ENCODE data around the gene AFAP1L2. TPM values are rescaled to one million over a fixed set of nuclear protein-coding genes. Genes with fewer than 3 reads are reported as not detected.

AFAP1L2 gene
- total and polyA plus RNA-seq, 7 experiments from 2014 or later = 0.56 to 3.0 (median 1.5) TPM

- ChIA-PET CTCF (interaction anchor here (0.9 to 3.7 kb wide), 13 partner anchors 11 to 825 kb away, joined by 3 to 66 read pairs (median 4); partner anchors contain the start of gene FHIP2A), POLR2A (interaction anchor here (0.7 kb wide), 1 partner anchor 153 kb away, joined by 3 read pairs; no protein-coding TSS in a partner anchor)
- Histone ChIP-seq H3K36me3 (ENCODE audit: control insufficient read depth in 2 of 3, insufficient read depth in 3 of 3, low read length in 3 of 3) (no peaks in the 10 kb centered on the region), H3K4me3 (ENCODE audit: low read length) (peak overlapping the region; percentile 68), H3K4me1 (ENCODE audit: control insufficient read depth in 2 of 2, insufficient read depth in 2 of 2, low read length in 2 of 2) (peaks cover 4 to 5% of the 10 kb centered on the region in 2 donors), H3K9me3 (ENCODE audit: control insufficient read depth in 2 of 3, low read length in 3 of 3) (no peaks in the 10 kb centered on the region), H3K27me3 (ENCODE audit: control insufficient read depth in 2 of 2, insufficient read depth in 2 of 2, low read length in 2 of 2) (no peaks in the 10 kb centered on the region), H3K27ac (ENCODE audit: low read depth, low read length) (no peak overlapping the region)
- H3K9me3 Mint-ChIP-seq = no peaks in the 10 kb centered on the region
- peaks cover 9 to 13% (median 12%) of the 10 kb centered on the region in 7 donors for H3K4me1 Mint-ChIP-seq
- H3K27me3 Mint-ChIP-seq = no peaks in the 10 kb centered on the region
- ATAC-seq = peak; percentile 80
- peak; percentile 25 to 59 (median 54) for DNase-seq
- H3K4me3 Mint-ChIP-seq = peak overlapping the region; percentile 83 to 94 (median 92)
- intact Hi-C loops (cut with micrococcal nuclease) = loop anchor here (1.0 to 5.0 kb wide), 13 partner anchors 130 to 825 kb away; partner anchors contain the start of genes FHIP2A (in 2 of the 2), CCDC186 (in 1 of the 2) and TRUB1 (in 1 of the 2)
- peak overlapping the region in 7 of 9 donors; percentile 4 to 86 (median 68) for H3K27ac Mint-ChIP-seq
- H3K36me3 Mint-ChIP-seq = peaks cover 0 to 6% (median 0%) of the 10 kb centered on the region in 5 donors
Measured at GRCh38 chr10:114304571-114305421, 99.5 kb downstream of the AFAP1L2 start.

DNA sequence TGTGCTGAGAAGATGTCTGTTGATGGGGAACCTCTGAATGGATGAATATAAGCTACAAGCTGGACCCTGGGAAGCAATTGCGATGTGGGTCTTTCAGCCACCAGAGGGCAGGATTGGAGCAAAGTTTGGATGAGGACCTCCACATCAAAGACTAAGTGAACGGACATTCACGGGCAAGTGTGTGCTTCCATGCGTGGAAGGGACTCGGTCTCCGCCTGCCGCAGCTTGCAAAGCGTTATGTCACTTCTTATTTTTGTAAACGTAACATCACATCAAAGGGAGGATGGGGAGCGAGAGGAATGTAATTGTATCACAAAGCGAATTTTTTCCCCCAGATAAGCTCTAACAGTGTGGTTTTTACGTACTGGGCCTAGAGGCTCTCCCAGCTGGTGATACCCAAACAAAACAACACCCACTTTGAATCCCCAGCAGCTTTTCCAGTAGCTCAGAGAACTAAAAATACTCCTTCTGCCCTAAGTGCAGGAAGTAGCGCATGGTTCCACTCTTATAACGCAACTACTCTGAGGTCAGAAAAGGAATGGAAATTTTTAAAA is 100.2 kb downstream of the AFAP1L2 start:
- intact Hi-C loops (cut with micrococcal nuclease) = loop anchor here (1.0 to 5.0 kb wide), 13 partner anchors 130 to 825 kb away; partner anchors contain the start of genes FHIP2A (in 2 of the 2), CCDC186 (in 1 of the 2) and TRUB1 (in 1 of the 2)
- no peaks in the 10 kb centered on the region for H3K36me3 ChIP-seq (ENCODE audit: control insufficient read depth in 2 of 3, insufficient read depth in 3 of 3, low read length in 3 of 3)
- ATAC-seq = peak; percentile 60
- peak overlapping the region; percentile 68 for H3K4me3 ChIP-seq (ENCODE audit: low read length)
- peak; percentile 19 to 67 (median 52) for DNase-seq
- H3K27ac Mint-ChIP-seq = peak overlapping the region in 8 of 9 donors; percentile 4 to 86 (median 68)
- no peaks in the 10 kb centered on the region for H3K27me3 Mint-ChIP-seq
- H3K36me3 Mint-ChIP-seq = peaks cover 0 to 13% (median 4%) of the 10 kb centered on the region in 5 donors
- CTCF ChIA-PET = interaction anchor here (0.7 to 3.7 kb wide), 16 partner anchors 11 to 826 kb away, joined by 3 to 66 read pairs (median 4); partner anchors contain the start of gene FHIP2A
- H3K27me3 ChIP-seq (ENCODE audit: control insufficient read depth in 2 of 2, insufficient read depth in 2 of 2, low read length in 2 of 2) = no peaks in the 10 kb centered on the region
- H3K4me1 Mint-ChIP-seq = peaks cover 9 to 13% (median 12%) of the 10 kb centered on the region in 7 donors
- peak overlapping the region; percentile 83 to 94 (median 92) for H3K4me3 Mint-ChIP-seq
- H3K9me3 Mint-ChIP-seq = no peaks in the 10 kb centered on the region
- no peaks in the 10 kb centered on the region for H3K9me3 ChIP-seq (ENCODE audit: control insufficient read depth in 2 of 3, low read length in 3 of 3)
- POLR2A ChIA-PET = interaction anchor here (0.7 kb wide), 1 partner anchor 154 kb away, joined by 3 read pairs; no protein-coding TSS in a partner anchor
- peak overlapping the region; percentile 6 for H3K27ac ChIP-seq (ENCODE audit: low read depth, low read length)
- peaks cover 4 to 5% of the 10 kb centered on the region in 2 donors for H3K4me1 ChIP-seq (ENCODE audit: control insufficient read depth in 2 of 2, insufficient read depth in 2 of 2, low read length in 2 of 2)

GRCh38 chr10:114303556-114303955 is 100.7 kb downstream of the AFAP1L2 start:
- DNase-seq = no peak
- Histone ChIP-seq H3K9me3 (ENCODE audit: control insufficient read depth in 2 of 3, low read length in 3 of 3) (no peaks in the 10 kb centered on the region), H3K4me3 (ENCODE audit: low read length) (peak overlapping the region; percentile 68), H3K4me1 (ENCODE audit: control insufficient read depth in 2 of 2, insufficient read depth in 2 of 2, low read length in 2 of 2) (peaks cover 4 to 5% of the 10 kb centered on the region in 2 donors), H3K27ac (ENCODE audit: low read depth, low read length) (no peak overlapping the region), H3K27me3 (ENCODE audit: control insufficient read depth in 2 of 2, insufficient read depth in 2 of 2, low read length in 2 of 2) (no peaks in the 10 kb centered on the region), H3K36me3 (ENCODE audit: control insufficient read depth in 2 of 3, insufficient read depth in 3 of 3, low read length in 3 of 3) (no peaks in the 10 kb centered on the region)
- peaks cover 0 to 18% (median 4%) of the 10 kb centered on the region in 5 donors for H3K36me3 Mint-ChIP-seq
- H3K9me3 Mint-ChIP-seq = no peaks in the 10 kb centered on the region
- ATAC-seq = no peak
- peaks cover 9 to 13% (median 12%) of the 10 kb centered on the region in 7 donors for H3K4me1 Mint-ChIP-seq
- H3K4me3 Mint-ChIP-seq = peak overlapping the region in 9 of 10 donors; percentile 83 to 94 (median 91)
- intact Hi-C loops (cut with micrococcal nuclease) = loop anchor here (5.0 kb wide), 4 partner anchors 134 to 574 kb away; no protein-coding TSS in a partner anchor
- CTCF ChIA-PET = interaction anchor here (0.7 to 3.7 kb wide), 16 partner anchors 12 to 826 kb away, joined by 3 to 66 read pairs (median 4); partner anchors contain the start of gene FHIP2A
- H3K27me3 Mint-ChIP-seq = no peaks in the 10 kb centered on the region
- H3K27ac Mint-ChIP-seq = peak overlapping the region in 3 of 9 donors; percentile 46 to 72 (median 68)
- POLR2A ChIA-PET = no interaction called here

GRCh38 chr10:114301951-114302710 is 102.2 kb downstream of the AFAP1L2 start:
- no peaks in the 10 kb centered on the region for H3K27me3 Mint-ChIP-seq
- no peak for DNase-seq
- Histone ChIP-seq H3K4me1 (ENCODE audit: control insufficient read depth in 2 of 2, insufficient read depth in 2 of 2, low read length in 2 of 2) (peaks cover 4 to 5% of the 10 kb centered on the region in 2 donors), H3K27me3 (ENCODE audit: control insufficient read depth in 2 of 2, insufficient read depth in 2 of 2, low read length in 2 of 2) (no peaks in the 10 kb centered on the region), H3K36me3 (ENCODE audit: control insufficient read depth in 2 of 3, insufficient read depth in 3 of 3, low read length in 3 of 3) (peaks cover 0 to 6% (median 0%) of the 10 kb centered on the region in 3 experiments), H3K27ac (ENCODE audit: low read depth, low read length) (no peak overlapping the region), H3K9me3 (ENCODE audit: control insufficient read depth in 2 of 3, low read length in 3 of 3) (no peaks in the 10 kb centered on the region), H3K4me3 (ENCODE audit: low read length) (no peak overlapping the region)
- peak overlapping the region in 1 of 9 donors; percentile 65 for H3K27ac Mint-ChIP-seq
- ATAC-seq = no peak
- POLR2A ChIA-PET = no interaction called here
- CTCF ChIA-PET = interaction anchor here (0.7 to 3.7 kb wide), 2 partner anchors 482 to 1566 kb away, joined by 3 to 66 read pairs; no protein-coding TSS in a partner anchor
- intact Hi-C loops (cut with micrococcal nuclease) = loop anchor here (5.0 kb wide), 4 partner anchors 135 to 575 kb away; no protein-coding TSS in a partner anchor
- H3K9me3 Mint-ChIP-seq = peaks cover 0 to 3% (median 0%) of the 10 kb centered on the region in 11 donors
- peaks cover 9 to 13% (median 10%) of the 10 kb centered on the region in 7 donors for H3K4me1 Mint-ChIP-seq
- H3K36me3 Mint-ChIP-seq = peaks cover 0 to 27% (median 8%) of the 10 kb centered on the region in 5 donors
- no peak overlapping the region for H3K4me3 Mint-ChIP-seq

DNA sequence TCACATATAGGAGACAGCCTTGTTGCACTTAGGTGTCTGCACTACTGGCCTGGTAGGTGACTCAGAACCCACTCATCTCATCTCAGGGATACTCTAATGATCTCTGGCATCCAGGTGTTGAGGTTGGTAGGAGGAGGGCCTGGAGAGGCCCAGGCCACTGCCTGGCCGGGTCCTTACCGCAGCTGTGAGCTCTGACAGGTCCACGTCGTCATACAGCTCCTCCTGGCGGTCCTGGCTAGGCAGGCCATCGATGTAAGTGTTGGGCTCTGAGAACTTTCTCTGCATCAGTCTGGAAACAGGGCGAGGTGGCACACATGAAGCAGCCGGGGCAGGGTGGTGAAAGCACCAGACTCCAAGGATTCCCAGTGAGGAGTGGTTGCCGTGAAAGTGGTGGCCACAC is 103.1 kb downstream of the AFAP1L2 start:
- H3K9me3 ChIP-seq (ENCODE audit: control insufficient read depth in 2 of 3, low read length in 3 of 3) = peaks cover 0 to 6% (median 0%) of the 10 kb centered on the region in 3 experiments
- peaks cover 0 to 14% (median 0%) of the 10 kb centered on the region in 3 experiments for H3K36me3 ChIP-seq (ENCODE audit: control insufficient read depth in 2 of 3, insufficient read depth in 3 of 3, low read length in 3 of 3)
- ATAC-seq = no peak
- peaks cover 4 to 5% of the 10 kb centered on the region in 2 donors for H3K4me1 ChIP-seq (ENCODE audit: control insufficient read depth in 2 of 2, insufficient read depth in 2 of 2, low read length in 2 of 2)
- intact Hi-C loops (cut with micrococcal nuclease) = loop anchor here (5.0 kb wide), 4 partner anchors 136 to 576 kb away; no protein-coding TSS in a partner anchor
- H3K36me3 Mint-ChIP-seq = peaks cover 4 to 37% (median 16%) of the 10 kb centered on the region in 5 donors
- no peaks in the 10 kb centered on the region for H3K27me3 ChIP-seq (ENCODE audit: control insufficient read depth in 2 of 2, insufficient read depth in 2 of 2, low read length in 2 of 2)
- CTCF ChIA-PET = no interaction called here
- POLR2A ChIA-PET = no interaction called here
- peaks cover 9 to 13% (median 10%) of the 10 kb centered on the region in 7 donors for H3K4me1 Mint-ChIP-seq
- H3K27ac ChIP-seq (ENCODE audit: low read depth, low read length) = no peak overlapping the region
- peaks cover 0 to 7% (median 2%) of the 10 kb centered on the region in 11 donors for H3K9me3 Mint-ChIP-seq
- H3K27me3 Mint-ChIP-seq = no peaks in the 10 kb centered on the region
- no peak overlapping the region for H3K4me3 Mint-ChIP-seq
- no peak overlapping the region for H3K4me3 ChIP-seq (ENCODE audit: low read length)
- no peak overlapping the region for H3K27ac Mint-ChIP-seq
- no peak for DNase-seq
